Stimulated activated naive CD8-positive, alpha-beta T cell treated with anti-CD3 and anti-CD28 coated beads, Interleukin-15, Interleukin-2, amounts not matched to agents 100 ng/mL and 50 ng/mL, for 24 hours (primary cell): Measurements from ENCODE around the gene CLSTN1.
"Not testable (repeated sequence)": the region's sequence is repeated elsewhere in the genome, so short reads cannot be mapped to it uniquely, and the experiment has no call there.

Source experiments
- H3K27ac Mint-ChIP-seq: one replicate; pipeline ENCODE4 v1.8.0; 2021; ENCODE audit warnings: mild to moderate bottlenecking, mixed read lengths
- H3K27me3 Mint-ChIP-seq: one replicate; pipeline ENCODE4 v1.8.0; 2021; ENCODE audit warnings: mixed read lengths
- H3K36me3 Mint-ChIP-seq: one replicate; pipeline ENCODE4 v1.8.0; 2021; ENCODE audit warnings: low read depth, mixed read lengths
- H3K4me1 Mint-ChIP-seq: one replicate; pipeline ENCODE4 v1.8.0; 2021; ENCODE audit warnings: low read depth, mixed read lengths
- H3K4me3 Mint-ChIP-seq: one replicate; pipeline ENCODE4 v1.8.0; 2021; ENCODE audit warnings: mild to moderate bottlenecking, mixed read lengths
- H3K9me3 Mint-ChIP-seq: one replicate; pipeline ENCODE4 v1.8.0; 2021; ENCODE audit warnings: mixed read lengths

Gene CLSTN1

DNA sequence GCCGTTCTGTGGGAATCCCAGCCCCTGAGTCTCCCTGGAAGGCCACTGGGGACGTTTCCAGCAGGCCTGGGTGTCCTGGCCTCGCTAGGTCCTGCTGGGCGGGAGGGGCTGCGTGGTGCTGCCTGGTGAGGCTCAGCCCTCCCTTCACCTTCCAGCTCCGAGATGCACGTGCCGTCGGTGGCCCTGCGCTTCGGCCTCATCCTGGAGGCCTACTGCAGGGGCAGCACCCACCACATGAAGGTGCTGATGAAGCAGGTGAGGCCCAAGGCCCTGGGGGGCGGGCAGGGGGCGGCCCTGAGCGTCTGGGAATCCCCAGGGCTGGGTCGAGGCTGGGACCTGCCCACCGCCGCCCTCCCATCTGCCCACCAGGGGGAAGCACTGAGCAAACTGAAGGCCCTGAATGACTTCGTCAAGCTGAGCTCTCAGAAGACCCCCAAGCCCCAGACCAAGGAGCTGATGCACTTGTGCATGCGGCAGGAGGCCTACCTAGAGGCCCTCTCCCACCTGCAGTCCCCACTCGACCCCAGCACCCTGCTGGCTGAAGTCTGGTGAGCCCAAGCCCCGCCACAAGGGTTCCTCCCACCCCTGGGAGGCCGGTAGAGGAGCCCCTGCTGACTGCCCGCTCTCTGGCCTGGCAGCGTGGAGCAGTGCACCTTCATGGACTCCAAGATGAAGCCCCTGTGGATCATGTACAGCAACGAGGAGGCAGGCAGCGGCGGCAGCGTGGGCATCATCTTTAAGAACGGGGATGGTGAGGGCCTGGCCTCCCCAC lies 102.0 kb downstream of the CLSTN1 start:
- Mint-ChIP-seq H3K4me1 (peaks cover 65% of the 10 kb centered on the region), H3K9me3 (no peaks in the 10 kb centered on the region), H3K27ac (no peak overlapping the region), H3K36me3 (peaks cover 62% of the 10 kb centered on the region), H3K27me3 (no peaks in the 10 kb centered on the region), H3K4me3 (no peak overlapping the region)

DNA sequence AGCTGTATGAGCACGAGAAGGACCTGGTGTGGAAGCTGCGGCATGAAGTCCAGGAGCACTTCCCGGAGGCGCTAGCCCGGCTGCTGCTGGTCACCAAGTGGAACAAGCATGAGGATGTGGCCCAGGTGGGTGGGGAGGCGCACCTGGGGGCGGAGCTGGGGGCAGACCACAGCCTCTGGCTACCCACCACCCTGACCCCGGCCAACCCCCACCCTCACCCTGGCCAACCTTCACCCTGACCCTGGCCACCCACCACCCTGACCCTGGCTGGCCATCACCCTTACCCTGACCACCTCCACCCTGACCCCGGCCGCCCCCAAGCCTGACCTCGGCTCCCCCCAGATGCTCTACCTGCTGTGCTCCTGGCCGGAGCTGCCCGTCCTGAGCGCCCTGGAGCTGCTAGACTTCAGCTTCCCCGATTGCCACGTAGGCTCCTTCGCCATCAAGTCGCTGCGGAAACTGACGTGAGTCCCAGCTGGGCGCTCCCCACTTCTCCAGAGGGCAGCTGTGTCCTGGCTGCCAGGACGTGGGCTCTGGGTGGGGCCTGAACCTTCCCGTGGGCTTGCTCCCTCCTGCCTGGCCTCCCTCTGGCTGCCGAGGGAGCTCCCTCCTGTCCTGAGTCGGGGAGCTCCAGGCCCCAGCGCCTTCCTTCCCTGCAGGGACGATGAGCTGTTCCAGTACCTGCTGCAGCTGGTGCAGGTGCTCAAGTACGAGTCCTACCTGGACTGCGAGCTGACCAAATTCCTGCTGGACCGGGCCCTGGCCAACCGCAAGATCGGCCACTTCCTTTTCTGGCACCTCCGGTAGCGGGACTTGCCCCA lies 102.8 kb downstream of the CLSTN1 start:
- H3K27ac Mint-ChIP-seq = no peak overlapping the region
- no peak overlapping the region for H3K4me3 Mint-ChIP-seq
- peaks cover 62% of the 10 kb centered on the region for H3K36me3 Mint-ChIP-seq

DNA sequence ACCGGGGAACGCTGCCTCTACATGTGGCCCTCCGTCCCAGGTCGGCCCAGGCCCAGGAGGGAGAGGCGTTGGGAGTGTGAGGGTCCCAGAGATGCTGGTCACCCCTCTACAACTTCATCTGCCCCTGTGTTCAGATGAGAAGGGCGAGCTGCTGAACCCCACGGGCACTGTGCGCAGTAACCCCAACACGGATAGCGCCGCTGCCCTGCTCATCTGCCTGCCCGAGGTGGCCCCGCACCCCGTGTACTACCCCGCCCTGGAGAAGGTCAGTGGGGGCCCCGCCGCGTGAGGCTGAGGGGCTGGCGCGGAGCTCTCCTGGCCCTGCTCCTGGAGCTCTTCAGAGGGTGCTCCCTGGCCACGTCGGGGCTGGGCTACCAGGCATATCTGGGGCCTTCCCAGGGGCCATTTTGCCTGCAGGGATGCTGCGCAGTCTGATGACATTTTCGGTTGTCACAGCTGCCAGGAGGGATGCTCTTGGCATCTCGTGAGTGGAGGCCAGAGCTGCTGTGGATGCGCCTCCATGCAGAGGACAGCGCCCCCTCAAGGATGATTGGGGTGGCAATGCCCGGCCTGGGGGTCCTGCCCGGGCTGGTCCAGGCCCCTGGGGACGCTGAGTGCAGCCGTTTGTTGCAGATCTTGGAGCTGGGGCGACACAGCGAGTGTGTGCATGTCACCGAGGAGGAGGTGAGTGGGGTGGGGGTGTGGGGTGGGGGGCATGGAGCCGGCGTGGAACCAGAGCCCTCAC lies 103.6 kb downstream of the CLSTN1 start:
- Mint-ChIP-seq H3K4me3 (no peak overlapping the region), H3K27ac (peak overlapping the region; percentile 26), H3K9me3 (no peaks in the 10 kb centered on the region), H3K27me3 (no peaks in the 10 kb centered on the region), H3K4me1 (peaks cover 76% of the 10 kb centered on the region), H3K36me3 (peaks cover 65% of the 10 kb centered on the region)

More for the DNA sequence above, 102.8 kb downstream of the CLSTN1 start:
- Mint-ChIP-seq H3K27me3 (no peaks in the 10 kb centered on the region), H3K9me3 (no peaks in the 10 kb centered on the region), H3K4me1 (peaks cover 70% of the 10 kb centered on the region)

DNA sequence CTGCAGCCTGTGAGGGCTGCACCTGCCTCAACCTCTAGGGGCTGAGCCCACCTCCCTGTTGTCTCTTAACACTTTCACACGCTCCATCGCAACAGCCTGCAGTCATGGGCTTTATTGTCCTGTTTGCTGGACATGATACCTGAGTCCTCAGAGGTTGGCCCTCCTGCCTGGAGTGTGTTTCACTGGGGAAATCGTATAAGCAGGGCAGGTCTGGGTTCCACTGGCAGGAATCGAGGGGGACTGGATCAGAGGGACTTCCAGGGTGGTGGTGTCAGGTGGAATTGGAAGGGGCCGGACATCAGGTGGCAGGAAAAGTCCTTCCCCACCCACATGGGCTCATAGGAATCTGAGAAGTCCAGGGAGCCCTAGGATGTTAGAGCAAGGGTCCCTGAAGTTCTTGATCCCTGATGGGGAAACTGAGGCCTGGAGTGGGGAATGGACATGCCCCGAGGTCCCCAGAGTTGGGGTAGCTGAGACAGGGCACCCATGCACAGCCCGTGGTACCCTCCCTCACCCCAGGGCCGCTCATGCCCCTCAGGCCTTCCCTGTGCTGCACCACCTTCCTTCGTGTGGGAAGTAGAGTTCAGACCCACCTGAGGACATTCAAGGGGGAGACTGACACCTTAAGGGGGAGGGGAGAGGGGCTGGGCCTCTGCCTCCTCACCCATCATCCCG lies 105.6 kb downstream of the CLSTN1 start:
- peaks cover 61% of the 10 kb centered on the region for H3K36me3 Mint-ChIP-seq
- H3K27me3 Mint-ChIP-seq = no peaks in the 10 kb centered on the region
- H3K4me1 Mint-ChIP-seq = peaks cover 77% of the 10 kb centered on the region
- peak overlapping the region; percentile 88 for H3K4me3 Mint-ChIP-seq
- H3K27ac Mint-ChIP-seq = peak overlapping the region; percentile 96
- no peaks in the 10 kb centered on the region for H3K9me3 Mint-ChIP-seq

DNA sequence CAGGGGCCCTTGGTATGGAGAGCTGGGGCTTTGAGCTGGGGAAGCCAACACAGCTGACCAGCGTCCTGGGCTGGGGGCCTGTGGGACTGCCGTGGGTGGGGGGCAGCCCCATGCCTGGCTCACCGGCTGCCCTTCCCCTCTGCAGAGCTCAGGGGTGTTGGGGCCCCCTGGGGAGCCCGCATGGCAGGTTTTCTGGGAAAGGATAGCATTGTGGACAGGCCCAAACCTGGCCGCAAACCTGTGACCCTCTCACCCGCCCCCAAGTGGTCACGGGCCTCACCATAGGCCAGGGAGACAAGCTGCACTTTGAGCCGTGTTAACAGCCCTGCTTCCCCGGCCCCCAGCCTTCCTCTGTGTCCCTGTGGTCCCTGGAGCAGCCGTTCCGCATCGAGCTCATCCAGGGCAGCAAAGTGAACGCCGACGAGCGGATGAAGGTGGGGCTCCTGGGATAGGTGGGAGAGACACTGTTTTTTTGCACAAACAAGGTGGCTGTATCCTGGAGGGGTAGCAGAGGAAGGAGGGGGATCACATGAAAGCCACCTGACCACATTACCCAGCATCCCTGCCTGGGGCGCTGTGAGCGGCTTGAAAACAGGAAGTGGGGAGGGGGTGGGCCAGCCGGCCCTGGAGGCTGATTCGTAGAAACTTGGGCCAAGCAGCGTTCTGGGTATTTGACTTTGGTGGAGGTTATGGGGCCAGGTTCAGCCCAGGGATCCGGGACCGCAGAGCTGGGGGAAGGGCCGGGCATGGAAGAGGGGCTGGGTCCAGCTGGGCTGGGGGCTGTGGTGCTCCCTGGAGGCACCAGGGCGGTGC lies 106.4 kb downstream of the CLSTN1 start:
- H3K4me3 Mint-ChIP-seq = peak overlapping the region; percentile 88
- no peaks in the 10 kb centered on the region for H3K27me3 Mint-ChIP-seq
- no peaks in the 10 kb centered on the region for H3K9me3 Mint-ChIP-seq
- H3K36me3 Mint-ChIP-seq = peaks cover 61% of the 10 kb centered on the region
- H3K4me1 Mint-ChIP-seq = peaks cover 84% of the 10 kb centered on the region
- peak overlapping the region; percentile 96 for H3K27ac Mint-ChIP-seq

DNA sequence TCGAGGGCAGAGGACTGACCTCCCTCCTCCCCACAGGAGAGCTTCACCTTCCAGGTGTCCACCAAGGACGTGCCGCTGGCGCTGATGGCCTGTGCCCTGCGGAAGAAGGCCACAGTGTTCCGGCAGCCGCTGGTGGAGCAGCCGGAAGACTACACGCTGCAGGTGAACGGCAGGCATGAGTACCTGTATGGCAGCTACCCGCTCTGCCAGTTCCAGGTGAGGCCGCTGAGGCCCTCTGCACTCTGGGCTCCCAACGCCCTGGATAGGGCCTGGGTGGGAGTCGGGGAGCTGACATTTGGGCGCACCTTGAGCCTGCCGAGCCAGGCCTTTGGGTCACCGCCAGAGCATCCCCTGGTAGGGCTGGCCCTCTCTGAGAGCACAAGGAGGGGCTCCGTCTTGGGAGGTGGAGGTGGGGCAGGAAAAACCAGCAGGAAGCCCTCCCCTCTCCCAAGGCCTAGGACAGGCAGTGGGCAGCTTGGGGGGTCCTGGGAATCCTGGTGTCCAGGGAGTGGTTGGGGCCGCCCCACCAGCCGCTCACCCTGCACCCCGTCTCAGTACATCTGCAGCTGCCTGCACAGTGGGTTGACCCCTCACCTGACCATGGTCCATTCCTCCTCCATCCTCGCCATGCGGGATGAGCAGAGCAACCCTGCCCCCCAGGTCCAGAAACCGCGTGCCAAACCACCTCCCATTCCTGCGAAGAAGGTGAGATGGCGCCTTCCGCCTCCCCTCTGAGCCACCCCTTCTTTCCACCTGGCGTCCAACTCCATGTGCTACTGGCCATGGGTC lies 107.2 kb downstream of the CLSTN1 start:
- Mint-ChIP-seq H3K4me3 (peak overlapping the region; percentile 88), H3K9me3 (no peaks in the 10 kb centered on the region), H3K27ac (peak overlapping the region; percentile 96), H3K4me1 (peaks cover 82% of the 10 kb centered on the region), H3K27me3 (no peaks in the 10 kb centered on the region), H3K36me3 (peaks cover 57% of the 10 kb centered on the region)

DNA sequence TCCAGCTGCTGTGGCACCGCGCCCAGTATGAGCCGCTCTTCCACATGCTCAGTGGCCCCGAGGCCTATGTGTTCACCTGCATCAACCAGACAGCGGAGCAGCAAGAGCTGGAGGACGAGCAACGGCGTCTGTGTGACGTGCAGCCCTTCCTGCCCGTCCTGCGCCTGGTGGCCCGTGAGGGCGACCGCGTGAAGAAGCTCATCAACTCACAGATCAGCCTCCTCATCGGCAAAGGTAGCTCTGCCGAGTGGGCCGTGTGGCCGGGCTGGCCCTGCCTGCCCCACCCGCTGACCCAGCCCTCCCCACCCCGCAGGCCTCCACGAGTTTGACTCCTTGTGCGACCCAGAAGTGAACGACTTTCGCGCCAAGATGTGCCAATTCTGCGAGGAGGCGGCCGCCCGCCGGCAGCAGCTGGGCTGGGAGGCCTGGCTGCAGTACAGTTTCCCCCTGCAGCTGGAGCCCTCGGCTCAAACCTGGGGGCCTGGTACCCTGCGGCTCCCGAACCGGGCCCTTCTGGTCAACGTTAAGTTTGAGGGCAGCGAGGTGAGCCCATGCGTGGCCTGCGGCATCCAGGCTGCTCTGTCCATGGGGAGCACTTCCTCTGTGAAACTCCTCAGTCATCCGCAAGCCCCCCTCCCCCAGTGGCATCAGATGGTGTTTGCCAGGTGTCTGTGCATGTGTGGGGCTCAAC lies 108.1 kb downstream of the CLSTN1 start:
- peak overlapping the region; percentile 80 for H3K27ac Mint-ChIP-seq
- peaks cover 76% of the 10 kb centered on the region for H3K4me1 Mint-ChIP-seq
- peak overlapping the region; percentile 88 for H3K4me3 Mint-ChIP-seq
- H3K27me3 Mint-ChIP-seq = no peaks in the 10 kb centered on the region
- H3K9me3 Mint-ChIP-seq = no peaks in the 10 kb centered on the region
- H3K36me3 Mint-ChIP-seq = peaks cover 59% of the 10 kb centered on the region

DNA sequence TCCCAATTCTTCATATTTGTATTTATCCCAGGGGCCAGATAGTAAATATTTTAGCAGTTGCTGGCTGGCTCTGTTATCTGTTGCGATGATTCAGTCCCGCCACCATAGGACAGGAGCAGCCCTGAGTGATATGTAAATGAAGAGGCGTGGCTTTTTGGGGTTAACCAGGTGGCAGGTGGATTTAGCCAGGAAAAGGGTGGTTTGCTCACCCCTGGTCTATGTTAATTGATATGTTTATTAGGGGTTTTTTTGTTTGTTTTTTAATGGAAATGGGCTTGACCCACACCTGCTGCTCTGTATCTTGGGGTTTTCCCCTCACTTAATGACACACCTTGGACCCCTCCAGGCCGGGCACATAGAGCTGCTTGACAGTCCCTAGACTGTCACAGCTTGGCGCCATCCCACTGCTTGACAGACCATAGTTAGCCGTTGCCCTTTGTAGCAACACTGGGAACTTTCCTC lies 109.5 kb downstream of the CLSTN1 start:
- Mint-ChIP-seq H3K27me3 (no peaks in the 10 kb centered on the region), H3K9me3 (no peaks in the 10 kb centered on the region), H3K36me3 (peaks cover 58% of the 10 kb centered on the region), H3K27ac (peak overlapping the region; percentile 74), H3K4me3 (peak overlapping the region; percentile 31), H3K4me1 (peaks cover 67% of the 10 kb centered on the region)

DNA sequence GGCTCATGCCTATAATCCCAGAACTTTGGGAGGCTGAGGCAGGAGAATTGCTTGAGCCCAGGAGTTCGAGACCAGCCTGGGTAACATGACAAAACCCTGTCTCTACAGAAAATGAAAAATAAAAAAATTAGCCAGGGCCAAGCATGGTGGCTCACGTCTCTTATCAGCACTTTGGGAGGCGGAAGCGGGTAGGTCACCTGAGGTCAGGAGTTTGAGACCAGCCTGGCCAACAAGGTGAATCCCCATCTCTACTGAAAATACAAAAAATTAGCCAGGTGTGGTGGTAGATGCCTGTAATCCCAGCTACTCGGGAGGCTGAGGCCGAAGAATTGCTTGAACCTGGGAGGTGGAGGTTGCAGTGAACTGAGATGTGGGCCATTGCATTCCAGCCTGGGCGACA lies 111.0 kb downstream of the CLSTN1 start:
- H3K9me3 Mint-ChIP-seq, H3K27me3 Mint-ChIP-seq, H3K4me3 Mint-ChIP-seq: not testable (repeated sequence)
- Mint-ChIP-seq H3K36me3 (peaks cover 58% of the 10 kb centered on the region), H3K4me1 (peaks cover 52% of the 10 kb centered on the region), H3K27ac (peak overlapping the region; percentile 19)

DNA sequence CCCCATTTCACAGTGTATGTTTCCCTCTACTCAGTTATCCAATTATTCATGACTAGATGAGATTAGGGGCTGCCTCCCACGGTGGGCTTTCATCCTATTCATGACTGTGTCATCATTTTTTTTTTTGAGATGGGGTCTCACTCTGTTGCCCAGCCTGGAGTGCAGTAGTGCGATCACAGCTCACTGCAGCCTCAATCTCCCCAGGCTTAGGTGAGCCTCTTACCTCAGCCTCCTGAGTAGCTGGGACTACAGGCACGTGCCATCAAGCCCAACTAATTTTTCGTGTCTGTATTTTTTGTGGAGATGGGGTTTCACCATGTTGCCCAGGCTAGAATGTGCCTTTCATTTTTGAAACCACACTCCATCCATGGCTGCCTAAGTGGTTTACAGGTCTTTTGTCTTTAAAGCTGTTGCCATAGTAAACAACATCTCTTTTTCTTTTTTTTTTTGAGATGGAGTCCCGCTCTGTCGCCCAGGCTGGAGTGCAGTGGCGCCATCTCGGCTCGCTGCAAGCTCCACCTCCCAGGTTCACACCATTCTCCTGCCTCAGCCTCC lies 112.2 kb downstream of the CLSTN1 start:
- H3K9me3 Mint-ChIP-seq = no peaks in the 10 kb centered on the region
- H3K27me3 Mint-ChIP-seq = no peaks in the 10 kb centered on the region
- peaks cover 56% of the 10 kb centered on the region for H3K36me3 Mint-ChIP-seq
- H3K27ac Mint-ChIP-seq = peak overlapping the region; percentile 55
- no peak overlapping the region for H3K4me3 Mint-ChIP-seq
- peaks cover 44% of the 10 kb centered on the region for H3K4me1 Mint-ChIP-seq

DNA sequence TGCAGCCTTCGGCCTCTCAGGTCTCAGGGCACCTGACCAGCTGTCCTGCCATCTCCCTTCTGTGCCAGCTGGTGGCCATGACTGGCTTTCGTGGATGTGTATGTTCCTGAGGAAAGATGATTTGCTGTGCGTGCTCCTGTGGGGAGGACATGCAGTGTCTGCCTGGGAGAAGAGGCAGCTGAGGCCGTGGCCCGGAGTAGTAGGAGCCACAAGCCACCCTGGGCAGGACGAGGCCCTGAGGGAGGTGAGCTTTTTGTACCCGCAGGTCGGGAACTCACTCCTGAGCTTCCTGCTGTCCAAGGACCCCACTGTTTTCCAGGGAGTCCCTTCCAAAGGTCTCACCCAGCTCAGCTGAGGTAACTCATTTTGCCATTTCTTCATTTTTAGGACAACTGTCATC lies 113.7 kb downstream of the CLSTN1 start:
- peaks cover 55% of the 10 kb centered on the region for H3K36me3 Mint-ChIP-seq
- H3K27ac Mint-ChIP-seq = peak overlapping the region; percentile 18
- H3K4me3 Mint-ChIP-seq = no peak overlapping the region
- H3K4me1 Mint-ChIP-seq = peaks cover 44% of the 10 kb centered on the region
- H3K9me3 Mint-ChIP-seq = no peaks in the 10 kb centered on the region
- H3K27me3 Mint-ChIP-seq = no peaks in the 10 kb centered on the region

DNA sequence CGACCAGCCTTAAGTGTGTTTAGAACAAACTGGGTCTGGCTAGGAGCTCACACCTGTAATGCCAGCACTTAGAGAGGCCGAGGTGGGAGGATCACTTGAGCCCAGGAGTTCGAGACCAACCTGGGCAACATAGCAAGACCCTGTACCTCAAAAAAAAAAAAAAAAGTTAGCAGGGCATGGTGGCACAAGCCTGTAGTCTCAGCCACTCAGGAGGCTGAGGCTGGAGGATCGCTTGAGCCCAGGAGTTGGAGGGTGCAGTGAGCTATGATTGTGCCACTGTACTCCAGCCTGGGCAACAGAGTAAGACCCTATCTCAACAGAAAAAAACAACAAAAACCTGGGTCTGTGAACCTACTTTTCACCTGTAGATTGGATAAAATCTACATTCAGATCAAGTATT lies 117.6 kb downstream of the CLSTN1 start:
- no peaks in the 10 kb centered on the region for H3K27me3 Mint-ChIP-seq
- no peak overlapping the region for H3K27ac Mint-ChIP-seq
- H3K4me1 Mint-ChIP-seq = peaks cover 51% of the 10 kb centered on the region
- peaks cover 49% of the 10 kb centered on the region for H3K36me3 Mint-ChIP-seq
- H3K9me3 Mint-ChIP-seq = no peaks in the 10 kb centered on the region
- H3K4me3 Mint-ChIP-seq = no peak overlapping the region
